Measurements from ENCODE around the gene APEH. TPM values are rescaled to one million over a fixed set of nuclear protein-coding genes. Genes with fewer than 3 reads are reported as not detected.

Gene APEH
- total and polyA plus RNA-seq, 9 of the 15 experiments (the other 6 are each of a cell fraction or from before 2014, with no cell fraction given) = 70.9 to 177 (median 117) TPM

- TF ChIP-seq DEAF1 (CRISPR knock-in tag; IDR thresholded peaks at IDR 0.05) = peak; percentile 48
- TF ChIP-seq ZNF707 (CRISPR knock-in tag; conservative IDR thresholded peaks at IDR 0.05) = no peak
- peak in 1 of 2 experiments; percentile 43; a peak in 1 of 4 replicates for TF ChIP-seq MAZ (CRISPR knock-in tag; conservative IDR thresholded peaks at IDR 0.05 in 1 of 2, IDR thresholded peaks at IDR 0.05 in 1 of 2)
- peak; percentile 80 for TF ChIP-seq REST (IDR thresholded peaks at IDR 0.05; ENCODE audit: borderline replicate concordance)
- no peak for TF ChIP-seq REST (CRISPR knock-in tag; IDR thresholded peaks at IDR 0.05; ENCODE audit: low read depth)
- TF ChIP-seq MEF2A (IDR thresholded peaks at IDR 0.05; ENCODE audit: control insufficient read depth, low read depth, low read length) = no peak
Observed at GRCh38 chr3:49671291-49672288, 2.6 kb upstream of the APEH start (continued).
